Spleen (tissue), 11 donors: ENCODE results near the gene ADGRE2. TPM values are rescaled to one million over a fixed set of nuclear protein-coding genes. Genes with fewer than 3 reads are reported as not detected.
"Not testable (repeated sequence)": the region's sequence is repeated elsewhere in the genome, so short reads cannot be mapped to it uniquely, and the experiment has no call there.

ENCODE experiments used
- DNase-seq: peaks from one replicate; pipeline ENCODE4 v3.0.0-alpha.2; 2020
- H3K27ac ChIP-seq, 8 donors: fragments of 200-600 bp; sonication (generic) in 7 of 8; 1 replicate in 4 of 8; 2 replicates in 4 of 8; pipeline versions ENCODE4 v1.5.0 to v1.8.0; 2016 to 2021; ENCODE audit warnings: inconsistent platforms in 4 of 8, mild to moderate bottlenecking in 4 of 8, moderate library complexity in 1 of 8
- H3K27me3 ChIP-seq, 7 donors: fragments of 200-600 bp; sonication (generic) in 6 of 7; replicated peaks in 1 of 7; 1 replicate in 4 of 7; 2 replicates in 3 of 7; pipeline versions ENCODE4 v1.5.0 to v1.8.0; 2016 to 2021; ENCODE audit warnings: inconsistent platforms in 3 of 7, mild to moderate bottlenecking in 1 of 7
- H3K36me3 ChIP-seq, 6 donors: fragments of 200-600 bp; sonication (generic) in 5 of 6; 1 replicate in 4 of 6; 2 replicates in 2 of 6; pipeline versions ENCODE4 v1.5.0 to v1.8.0; 2016 to 2021; ENCODE audit warnings: inconsistent platforms in 2 of 6
- H3K4me1 ChIP-seq, 6 donors: fragments of 200-600 bp; sonication (generic) in 5 of 6; 1 replicate in 3 of 6; 2 replicates in 3 of 6; pipeline versions ENCODE4 v1.5.0 to v1.8.0; 2016 to 2021; ENCODE audit warnings: inconsistent platforms in 3 of 6
- H3K4me3 ChIP-seq, 8 donors: fragments of 200-600 bp; sonication (generic) in 7 of 8; 1 replicate in 4 of 8; 2 replicates in 4 of 8; pipeline versions ENCODE4 v1.5.0 to v1.8.0; 2016 to 2021; ENCODE audit warnings: inconsistent platforms in 4 of 8, mild to moderate bottlenecking in 4 of 8, moderate library complexity in 2 of 8
- H3K9me3 ChIP-seq, 8 donors: fragments of 200-600 bp; sonication (generic) in 7 of 8; 1 replicate in 4 of 8; 2 replicates in 4 of 8; pipeline versions ENCODE4 v1.5.0 to v1.8.0; 2016 to 2021; ENCODE audit warnings: inconsistent platforms in 4 of 8
- CTCF ChIP-seq, 11 experiments: fragments of 200-600 bp in 7 of 11; fragments of 450-650 bp in 4 of 11; sonication (generic) in 4 of 11; IDR thresholded peaks in 8 of 11; conservative IDR thresholded peaks in 3 of 11; 1 replicate in 7 of 11; 2 replicates in 4 of 11; pipeline versions ENCODE4 v1.4.0 to v1.8.0; 2016 to 2021; ENCODE audit warnings: antibody characterized with exemption in 11 of 11, inconsistent platforms in 4 of 11, mild to moderate bottlenecking in 1 of 11
- POLR2AphosphoS5 ChIP-seq, 3 donors: sonication (generic); formaldehyde crosslinking; IDR thresholded peaks; one replicate each; pipeline ENCODE4 v1.5.1; 2017; ENCODE audit warnings: antibody characterized with exemption in 3 of 3
- WGBS, 5 donors: extraction: QIAGEN DNeasy Blood & Tissue Kit in 3 of 5; methylation state at CpG; one replicate each; pipeline versions ENCODE4 v1.1.5 to v1.1.7; 2013 to 2018; 5-methylcytosine and 5-hydroxymethylcytosine counted together
- intact Hi-C: fragments of 100-400 bp; cut with DNase I; formaldehyde crosslinking; loops from one replicate; pipeline ENCODE4 v1.15.0; 2023; ENCODE audit warnings: low total_unique reads
- polyA plus RNA-seq, 3 donors: library from polyadenylated mRNA; stranded (reverse); fragments of 200-250 nt; gene quantifications; one replicate each; pipeline ENCODE4 v1.2.1, GENCODE V29; 2013
- total RNA-seq, 7 donors: library from RNA; depleted of rRNA in 3 of 7; stranded (reverse); fragments of >200 nt in 3 of 7; fragmentation: NEBNext Ultra II Directional in 4 of 7; extraction: Animal tissue kit (Norgen Biotek cat#: 25700) in 4 of 7; gene quantifications; one replicate each; pipeline versions ENCODE4 v1.1.0 to v1.2.1, GENCODE V29; 2016 to 2021
- donor health status: healthy with polysubstance abuse.
- donor health status: DM: no; HTN: no; CAD: no; lungs with moderate emphysema.
- donor health status: DM: no; HTN: no; CAD: no.
- donor health status: Bipolar disorder and iron deficiency.
- donor health status: healthy.
- donor health status: DM: no; HTN: no; CAD: no.
- donor health status: DM: yes; HTN: yes; CAD: no.

Gene ADGRE2
- total and polyA plus RNA-seq, 10 donors: 4.0 to 183 (median 78.9) TPM

GRCh38 chr19:14785102-14785793, 6.9 kb upstream of the ADGRE2 start:
- peak in 2 of 3 donors; percentile 28 to 60 for TF ChIP-seq POLR2AphosphoS5 (IDR thresholded peaks at IDR 0.05)
- WGBS, 5 donors: 32 to 43% (median 38%) methylated on average over 8 to 9 of the region's 11 CpGs
- DNase-seq: peak; percentile 89

GRCh38 chr19:14784730-14785101, 6.4 kb upstream of the ADGRE2 start:
- DNase-seq: peak; percentile 93
- H3K4me1 ChIP-seq: peaks cover 4 to 63% (median 29%) of the 10 kb centered on the region in 6 donors
- 12 to 28% (median 16%) methylated on average over 7 to 9 of the region's 10 CpGs for WGBS, 5 donors
- TF ChIP-seq POLR2AphosphoS5 (IDR thresholded peaks at IDR 0.05): peak; percentile 61 to 78 (median 73)
- H3K36me3 ChIP-seq, H3K9me3 ChIP-seq, intact Hi-C loops: not testable (repeated sequence)
- H3K27ac ChIP-seq: peak overlapping the region in 7 of 8 donors; percentile 36 to 91 (median 76)
- peaks cover 0 to 47% (median 0%) of the 10 kb centered on the region in 7 donors for H3K27me3 ChIP-seq
- peak overlapping the region in 1 of 8 donors; percentile 35 for H3K4me3 ChIP-seq

More at GRCh38 chr19:14785102-14785793, 6.9 kb upstream of the ADGRE2 start:
- H3K36me3 ChIP-seq, H3K9me3 ChIP-seq, intact Hi-C loops: not testable (repeated sequence)
- H3K4me3 ChIP-seq: peak overlapping the region in 1 of 8 donors; percentile 35
- peak overlapping the region in 7 of 8 donors; percentile 61 to 91 (median 76) for H3K27ac ChIP-seq
- H3K27me3 ChIP-seq: peaks cover 0 to 42% (median 0%) of the 10 kb centered on the region in 7 donors
- peaks cover 4 to 63% (median 29%) of the 10 kb centered on the region in 6 donors for H3K4me1 ChIP-seq

- DNase-seq, H3K4me3 ChIP-seq, H3K9me3 ChIP-seq, intact Hi-C loops, H3K36me3 ChIP-seq: not testable (repeated sequence)
- 27 to 40% (median 37%) methylated on average over 7 to 8 of the region's 8 CpGs for WGBS, 5 donors
- peaks cover 4 to 63% (median 29%) of the 10 kb centered on the region in 6 donors for H3K4me1 ChIP-seq
- H3K27ac ChIP-seq: peak overlapping the region in 7 of 8 donors; percentile 36 to 91 (median 76)
- H3K27me3 ChIP-seq: peaks cover 0 to 51% (median 0%) of the 10 kb centered on the region in 7 donors
Measured at GRCh38 chr19:14783410-14783998, 5.1 kb upstream of the ADGRE2 start.

- TF ChIP-seq CTCF (IDR thresholded peaks at IDR 0.05 in 8 of 11, conservative IDR thresholded peaks at IDR 0.05 in 3 of 11) (no peak), POLR2AphosphoS5 (IDR thresholded peaks at IDR 0.05) (peak in 1 of 3 donors; percentile 18)
- no peak overlapping the region for H3K4me3 ChIP-seq
- 84 to 91% (median 88%) methylated on average over 16 of the region's 16 CpGs for WGBS, 5 donors
- DNase-seq: no peak
- H3K27me3 ChIP-seq: peaks cover 0 to 57% (median 0%) of the 10 kb centered on the region in 7 donors
- intact Hi-C loops: no loop called here
- peaks cover 0 to 6% (median 0%) of the 10 kb centered on the region in 8 donors for H3K9me3 ChIP-seq
- H3K27ac ChIP-seq: peak overlapping the region in 6 of 8 donors; percentile 58 to 91 (median 78)
- peaks cover 4 to 67% (median 29%) of the 10 kb centered on the region in 6 donors for H3K4me1 ChIP-seq
- H3K36me3 ChIP-seq: no peaks in the 10 kb centered on the region
Measured at GRCh38 chr19:14782626-14783409, 4.5 kb upstream of the ADGRE2 start.

- Histone ChIP-seq H3K4me1 (peaks cover 4 to 63% (median 28%) of the 10 kb centered on the region in 6 donors), H3K27me3 (peaks cover 0 to 63% (median 0%) of the 10 kb centered on the region in 7 donors), H3K27ac (peak overlapping the region in 4 of 8 donors; percentile 76 to 91 (median 84))
- H3K4me3 ChIP-seq, H3K9me3 ChIP-seq, H3K36me3 ChIP-seq, intact Hi-C loops, DNase-seq: not testable (repeated sequence)
- 88 to 94% (median 90%) methylated on average over 17 of the region's 17 CpGs for WGBS, 5 donors
Measured at GRCh38 chr19:14781713-14782536, 3.6 kb upstream of the ADGRE2 start.

- H3K36me3 ChIP-seq, DNase-seq, H3K4me3 ChIP-seq, intact Hi-C loops, H3K9me3 ChIP-seq, H3K27ac ChIP-seq: not testable (repeated sequence)
- Histone ChIP-seq H3K4me1 (peaks cover 0 to 62% (median 23%) of the 10 kb centered on the region in 6 donors), H3K27me3 (peaks cover 0 to 65% (median 3%) of the 10 kb centered on the region in 7 donors)
- 65 to 74% (median 70%) methylated on average over 12 to 14 of the region's 14 CpGs for WGBS, 5 donors
Measured at GRCh38 chr19:14780622-14781225, 2.4 kb upstream of the ADGRE2 start.
